Cerebellar cortex (tissue), 1 donor: ENCODE results near the gene AGPAT3.
"Not testable (repeated sequence)": the region's sequence is repeated elsewhere in the genome, so short reads cannot be mapped to it uniquely, and the experiment has no call there.

Source experiments
- DNase-seq: peaks from one replicate; pipeline ENCODE4 v3.0.0-alpha.2; 2015; ENCODE audit warnings: low spot score

The AGPAT3 gene

DNA sequence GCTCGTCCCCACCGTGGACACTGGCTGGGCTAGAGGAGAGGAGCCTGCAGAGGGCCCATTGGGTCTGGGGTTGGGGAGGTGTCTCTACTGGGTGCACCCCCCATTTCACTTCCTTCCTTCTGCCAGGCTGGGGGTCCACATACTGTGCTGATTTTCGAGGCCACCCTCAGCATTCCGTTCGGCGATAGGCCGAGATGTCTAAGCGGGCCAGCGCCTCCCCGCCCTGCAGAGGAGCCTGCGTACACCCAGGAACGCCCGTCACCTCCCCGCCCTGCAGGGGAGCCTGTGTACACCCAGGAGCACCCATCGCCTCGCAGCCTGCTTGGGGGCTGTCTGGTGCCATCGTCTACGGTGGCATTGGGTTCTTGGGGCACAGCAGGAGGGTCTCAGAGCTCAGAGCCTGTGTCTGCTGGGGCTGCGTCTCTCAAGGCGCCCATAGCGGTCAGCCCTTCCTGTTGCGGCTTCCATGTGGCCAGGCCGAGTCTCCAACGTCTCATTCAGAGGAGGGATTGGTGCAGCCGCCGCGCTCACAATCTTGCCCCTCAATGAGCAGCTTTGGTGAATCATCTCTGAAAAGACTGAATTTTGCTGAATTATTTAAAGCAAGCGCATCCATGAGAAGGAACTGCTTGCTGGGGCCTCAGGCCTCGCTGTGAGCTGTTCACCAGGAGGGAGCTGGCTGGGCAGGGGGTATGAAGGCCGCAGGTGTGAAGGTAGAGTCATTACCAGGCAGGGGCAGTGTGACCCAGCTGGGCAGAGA, 30.7 kb upstream of the AGPAT3 start:
- no peak for DNase-seq

DNA sequence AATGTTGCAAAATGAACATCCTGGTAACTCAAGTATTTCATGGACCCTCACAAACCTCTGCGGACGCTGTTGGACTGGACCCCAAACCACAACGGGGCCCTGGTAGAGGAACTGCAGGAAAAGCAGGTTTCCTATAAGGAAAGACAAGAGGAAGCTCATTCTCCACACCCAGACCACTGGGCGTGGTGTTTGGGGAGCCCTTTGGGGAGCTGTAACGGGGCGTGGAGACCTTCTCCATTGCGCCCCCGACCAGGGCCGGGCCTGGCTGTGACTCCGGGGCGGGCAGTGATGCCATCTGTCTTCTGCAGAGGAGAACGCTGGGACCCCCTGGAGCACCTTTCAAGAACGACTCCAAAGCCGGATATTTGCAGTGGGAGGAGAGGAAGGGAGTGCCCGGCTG, 30.0 kb upstream of the AGPAT3 start:
- DNase-seq = no peak

DNA sequence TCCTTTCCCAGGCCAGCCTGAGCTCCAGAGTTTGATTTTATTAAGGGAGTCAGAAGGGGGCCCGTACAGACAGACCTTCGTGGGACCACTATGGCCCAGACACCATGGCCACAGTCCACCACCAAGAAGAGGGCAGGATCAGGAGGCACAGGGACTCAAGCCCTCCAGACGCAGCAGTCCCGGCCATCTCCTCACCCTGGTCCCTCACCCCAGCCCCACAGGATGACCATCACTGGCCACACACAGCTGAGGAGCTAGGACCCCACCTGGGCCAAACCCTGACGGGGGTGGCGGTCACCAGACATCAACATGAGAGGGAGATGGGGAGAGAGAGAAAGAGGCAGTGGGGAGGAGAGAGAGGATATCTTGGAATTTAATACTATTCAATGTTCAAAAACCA, 29.2 kb upstream of the AGPAT3 start:
- DNase-seq = no peak

DNA sequence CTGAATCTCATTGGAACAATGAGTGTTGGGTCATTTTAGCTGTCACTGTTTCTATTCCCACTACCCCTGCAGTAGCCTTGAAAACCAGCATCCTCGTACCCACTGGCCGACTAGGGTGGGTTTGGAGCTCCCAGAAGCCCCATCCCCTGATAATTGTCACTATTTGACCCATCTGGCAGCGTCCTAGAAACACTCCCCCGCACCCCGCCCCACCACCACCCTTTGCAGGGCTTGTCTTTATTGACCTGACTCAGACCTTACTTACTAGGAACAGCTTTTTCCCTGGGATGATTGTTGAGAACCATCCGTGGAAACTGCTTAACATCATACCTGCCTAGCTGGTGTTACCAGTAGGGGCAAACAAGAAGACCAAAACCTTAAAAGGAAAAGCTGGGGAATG, 28.4 kb upstream of the AGPAT3 start:
- no peak for DNase-seq

DNA sequence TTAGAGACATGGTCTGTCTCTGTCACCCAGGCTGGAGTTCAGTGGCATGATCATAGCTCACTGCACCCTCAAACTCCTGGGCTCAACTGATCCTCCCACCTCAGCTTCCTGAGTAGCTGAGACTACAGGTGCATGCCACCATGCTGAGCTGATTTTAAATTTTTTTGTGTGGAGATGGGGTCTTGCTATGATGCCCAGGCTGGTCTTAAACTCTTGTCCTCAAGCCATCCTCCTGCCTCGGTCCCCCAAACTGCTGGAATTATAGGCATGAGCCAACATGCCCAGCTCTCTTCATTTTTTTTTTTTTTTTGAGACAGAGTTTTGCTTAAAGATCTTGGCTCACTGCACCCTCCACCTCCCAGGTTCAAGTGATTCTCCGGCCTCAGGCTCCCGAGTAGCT, 24.8 kb upstream of the AGPAT3 start:
- DNase-seq = no peak

DNA sequence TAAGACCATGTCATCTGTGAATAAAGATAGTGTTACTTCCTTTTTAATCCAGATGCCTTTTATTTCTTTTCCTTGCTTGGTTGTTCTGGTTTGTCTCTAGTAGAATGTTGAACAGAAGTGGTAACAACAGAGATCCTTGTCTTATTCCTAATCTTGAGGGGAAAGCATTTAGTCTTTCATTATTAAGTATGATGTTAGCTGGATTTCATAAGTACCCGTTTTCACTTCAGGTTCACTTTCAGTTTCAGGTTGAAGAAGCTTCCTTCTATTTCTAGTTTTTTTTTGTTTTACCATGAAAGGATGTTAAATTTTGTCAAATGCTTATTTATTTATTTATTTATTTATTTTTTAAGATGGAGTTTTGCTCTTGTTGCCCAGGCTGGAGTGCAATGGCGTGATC, 22.3 kb upstream of the AGPAT3 start:
- no peak for DNase-seq

DNA sequence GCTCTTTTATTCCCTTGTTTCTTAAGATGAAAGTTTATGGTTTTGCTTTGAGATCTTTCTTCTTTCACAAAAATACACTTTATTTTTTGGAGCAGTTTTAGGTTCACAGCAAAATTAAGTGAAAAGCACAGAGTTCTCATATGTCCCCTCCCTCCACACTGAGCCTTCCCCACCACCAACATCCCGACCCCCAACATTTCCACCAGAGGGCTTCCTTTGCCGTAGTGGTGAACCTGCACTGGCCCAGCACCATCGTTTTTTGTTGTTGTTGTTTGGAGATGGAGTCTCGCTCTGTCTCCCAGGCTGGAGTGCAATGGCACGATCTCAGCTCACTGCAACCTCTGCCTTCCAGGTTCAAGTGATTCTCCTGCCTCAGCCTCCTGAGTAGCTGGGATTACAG, 20.1 kb upstream of the AGPAT3 start:
- not testable (repeated sequence) for DNase-seq

DNA sequence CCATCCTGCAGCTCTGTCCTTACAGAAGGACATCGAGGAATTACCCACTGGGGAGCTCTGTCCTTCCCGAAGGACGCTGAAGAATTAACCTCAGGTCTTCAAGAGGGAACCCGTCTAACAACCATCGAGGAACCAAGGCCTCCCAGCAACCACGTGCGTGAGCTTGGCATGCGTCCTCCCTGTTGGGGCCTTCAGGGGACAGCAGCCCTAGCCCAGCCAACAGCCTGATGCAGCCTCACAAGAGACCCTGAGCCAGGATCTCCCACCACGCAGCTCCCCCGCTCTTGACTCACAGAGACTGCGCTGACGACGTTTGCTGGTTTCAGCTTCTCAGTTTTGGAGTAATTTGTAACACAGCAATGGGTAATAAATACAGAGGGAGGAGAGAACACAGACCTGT, 19.6 kb upstream of the AGPAT3 start:
- no peak for DNase-seq

DNA sequence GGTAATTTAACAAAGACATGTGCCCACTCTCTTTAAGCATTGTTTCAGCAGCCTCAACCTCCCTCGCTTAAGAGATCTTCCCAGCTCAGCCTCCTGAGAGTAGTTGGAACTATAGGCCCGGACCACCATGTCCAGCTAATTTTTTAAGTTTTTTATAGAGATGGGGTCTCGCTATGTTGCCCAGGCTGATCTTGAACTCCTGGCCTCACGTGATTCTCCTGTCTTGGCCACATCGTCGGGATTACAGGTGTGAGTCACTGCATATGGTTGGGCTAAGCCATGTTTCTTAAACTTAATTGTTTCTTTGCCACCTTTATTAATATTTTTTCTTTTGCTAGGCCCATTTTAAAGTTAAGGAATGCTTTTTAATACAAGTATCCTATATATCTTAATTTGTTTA, 18.6 kb upstream of the AGPAT3 start:
- no peak for DNase-seq

DNA sequence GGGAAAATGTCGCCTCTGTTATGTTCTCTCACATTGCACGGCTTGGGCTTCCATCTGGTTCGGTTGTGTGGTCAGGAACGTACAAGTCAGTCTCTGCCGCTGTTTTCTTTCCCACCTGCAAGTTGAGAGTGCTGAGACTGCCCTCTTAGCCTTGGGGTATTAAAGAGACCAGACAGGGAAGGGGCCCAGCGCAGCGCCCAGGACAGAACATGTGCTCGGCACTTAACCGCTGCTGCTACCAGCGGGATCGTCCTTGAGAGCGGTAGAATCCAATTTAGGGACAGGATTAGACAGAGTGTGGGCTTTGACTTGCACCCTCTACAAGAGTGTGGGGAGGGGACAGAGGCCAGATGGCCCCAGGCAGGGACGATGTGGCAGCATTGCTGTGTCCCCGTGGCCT, 17.7 kb upstream of the AGPAT3 start:
- no peak for DNase-seq

DNA sequence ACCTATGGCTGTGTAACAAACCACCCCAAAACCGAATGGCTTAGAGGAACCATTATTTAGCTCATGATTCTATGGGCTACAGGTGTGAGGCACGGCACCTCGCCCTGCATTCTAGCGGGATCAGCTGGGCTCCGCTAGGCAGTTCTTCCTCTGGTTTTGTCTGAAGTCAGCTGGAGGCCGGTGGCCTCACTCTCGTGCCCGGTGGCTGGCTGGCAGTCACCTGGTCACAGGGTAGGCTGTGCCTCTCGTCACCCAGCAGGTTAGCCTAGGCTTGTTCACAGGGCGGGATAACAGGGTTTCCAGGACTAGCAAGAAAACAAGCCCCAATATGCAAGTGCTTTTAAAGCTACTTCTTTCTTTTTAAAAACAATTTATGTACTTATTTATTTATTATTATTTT, 16.3 kb upstream of the AGPAT3 start:
- no peak for DNase-seq

DNA sequence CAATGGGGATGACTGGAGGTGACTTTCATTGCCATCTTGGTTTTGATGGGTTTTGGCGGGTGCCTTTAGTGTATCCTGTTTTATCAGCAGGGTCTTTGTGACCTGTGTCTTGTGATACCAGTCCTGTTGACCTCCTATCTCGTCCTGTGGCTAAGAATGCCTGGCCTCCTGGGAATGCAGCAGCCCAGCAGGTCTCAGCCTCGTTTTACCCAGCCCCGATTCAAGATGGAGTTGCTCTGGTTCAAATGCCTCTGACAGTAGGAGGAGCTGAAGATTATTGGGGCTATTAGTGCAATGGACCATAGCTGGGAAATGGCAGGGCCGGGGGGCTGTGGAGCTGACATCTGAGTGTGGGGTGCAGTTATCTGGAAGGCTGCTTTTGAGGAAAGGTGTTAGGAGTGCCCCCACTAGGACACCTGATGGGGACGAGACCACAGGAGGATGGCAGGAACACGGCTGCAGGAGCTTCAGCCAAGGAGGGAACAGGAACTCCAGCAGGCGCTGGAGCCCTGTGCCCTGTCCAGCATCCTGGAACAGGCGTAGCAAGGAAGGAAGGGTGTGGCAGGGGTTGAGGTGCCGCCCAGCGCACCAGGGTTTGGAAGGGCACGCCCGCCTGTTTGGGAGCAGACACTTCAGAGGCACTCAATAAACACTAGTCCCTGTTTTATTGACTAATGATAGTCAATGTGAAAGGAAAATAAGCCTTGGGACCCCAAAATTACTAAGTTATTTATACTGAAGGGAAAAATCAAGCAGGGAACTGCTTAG, 15.3 kb upstream of the AGPAT3 start:
- no peak for DNase-seq

DNA sequence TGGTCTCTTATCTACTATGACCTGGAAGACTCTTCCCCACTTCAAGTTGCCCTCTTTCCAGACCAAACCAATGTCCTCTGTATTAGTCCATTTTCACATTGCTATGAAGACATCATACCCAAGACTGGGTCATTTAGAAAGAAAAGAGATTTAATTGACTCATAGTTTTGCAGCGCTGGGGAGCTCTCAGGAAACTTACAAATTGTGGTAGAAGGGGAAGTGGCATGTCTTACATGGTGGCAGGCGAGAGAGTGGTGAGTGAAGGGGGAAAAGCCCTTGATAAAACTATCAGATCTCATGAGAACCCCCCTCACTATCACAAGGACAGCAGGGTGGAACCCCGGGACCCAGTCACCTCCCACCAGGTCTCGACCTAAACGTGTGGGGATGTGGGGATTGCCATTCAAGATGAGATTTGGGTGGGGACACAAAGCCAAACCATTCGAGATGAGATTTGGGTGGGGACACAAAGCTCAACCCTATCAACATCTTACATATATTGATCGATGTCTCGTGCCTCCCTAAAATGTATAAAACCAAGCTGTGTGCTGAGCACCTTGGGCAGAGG, 14.2 kb upstream of the AGPAT3 start:
- DNase-seq = no peak

DNA sequence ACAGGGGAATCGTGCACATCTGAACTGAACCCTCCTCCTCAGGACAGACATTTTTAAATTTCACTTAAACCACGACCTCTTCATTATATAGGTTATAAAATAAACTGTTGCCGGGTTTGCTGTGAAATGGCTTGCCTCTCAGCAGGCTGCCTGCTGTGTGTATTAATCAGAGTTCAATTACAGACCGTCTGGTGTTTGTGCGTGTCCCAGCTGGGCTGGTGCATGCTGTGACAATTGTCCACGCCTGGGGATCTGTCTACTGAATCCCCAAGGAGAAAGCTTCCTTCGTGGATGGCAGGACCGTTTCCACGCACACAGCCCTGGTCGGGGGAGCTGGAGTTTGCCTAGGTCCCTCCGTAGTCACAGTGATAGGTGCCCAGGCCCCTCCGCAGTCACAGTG, 13.4 kb upstream of the AGPAT3 start:
- no peak for DNase-seq

DNA sequence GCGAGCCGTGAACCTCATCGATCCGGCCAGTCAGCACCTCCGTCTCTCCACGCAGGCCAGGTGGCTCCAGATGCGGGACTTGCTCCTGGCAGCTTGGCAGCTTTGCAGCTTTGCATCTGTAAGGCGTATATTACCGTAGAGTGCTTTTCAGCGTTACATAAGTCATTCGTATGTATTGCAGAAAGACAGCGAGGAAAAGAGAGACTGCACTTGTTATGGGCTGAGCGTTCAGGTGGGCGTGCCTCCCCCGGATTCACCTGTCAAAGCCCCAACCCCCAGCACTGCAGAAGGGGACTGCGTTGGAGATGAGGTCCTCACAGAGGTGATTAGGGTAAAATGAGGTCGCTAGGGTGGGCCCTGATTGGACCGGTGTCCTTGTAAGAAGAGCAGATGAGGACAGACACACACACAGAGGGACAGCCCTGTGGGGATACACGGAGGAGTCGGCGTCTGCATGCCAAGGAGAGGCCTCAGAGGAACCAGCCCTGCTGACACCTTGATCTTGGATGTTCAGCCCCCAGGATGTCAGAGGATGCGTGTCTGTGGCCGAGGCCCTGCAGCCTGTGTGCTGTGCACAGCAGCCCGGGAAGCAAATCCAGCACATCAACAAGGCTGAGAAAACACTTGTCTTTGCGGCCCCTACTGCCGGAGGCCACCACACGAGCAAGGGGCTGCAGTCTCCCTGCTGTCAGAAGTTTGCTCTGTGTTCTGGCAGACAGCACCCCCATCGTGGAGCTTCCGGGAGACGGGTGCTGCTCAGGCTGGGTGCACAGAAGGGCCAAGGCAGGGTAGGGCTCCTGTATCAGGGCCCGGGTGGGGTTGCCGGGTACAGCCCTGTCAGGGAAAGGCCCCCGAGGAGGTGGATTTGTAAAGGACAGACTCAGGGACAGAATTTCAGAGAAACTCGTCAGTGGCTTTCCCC, 10.9 kb upstream of the AGPAT3 start:
- no peak for DNase-seq

DNA sequence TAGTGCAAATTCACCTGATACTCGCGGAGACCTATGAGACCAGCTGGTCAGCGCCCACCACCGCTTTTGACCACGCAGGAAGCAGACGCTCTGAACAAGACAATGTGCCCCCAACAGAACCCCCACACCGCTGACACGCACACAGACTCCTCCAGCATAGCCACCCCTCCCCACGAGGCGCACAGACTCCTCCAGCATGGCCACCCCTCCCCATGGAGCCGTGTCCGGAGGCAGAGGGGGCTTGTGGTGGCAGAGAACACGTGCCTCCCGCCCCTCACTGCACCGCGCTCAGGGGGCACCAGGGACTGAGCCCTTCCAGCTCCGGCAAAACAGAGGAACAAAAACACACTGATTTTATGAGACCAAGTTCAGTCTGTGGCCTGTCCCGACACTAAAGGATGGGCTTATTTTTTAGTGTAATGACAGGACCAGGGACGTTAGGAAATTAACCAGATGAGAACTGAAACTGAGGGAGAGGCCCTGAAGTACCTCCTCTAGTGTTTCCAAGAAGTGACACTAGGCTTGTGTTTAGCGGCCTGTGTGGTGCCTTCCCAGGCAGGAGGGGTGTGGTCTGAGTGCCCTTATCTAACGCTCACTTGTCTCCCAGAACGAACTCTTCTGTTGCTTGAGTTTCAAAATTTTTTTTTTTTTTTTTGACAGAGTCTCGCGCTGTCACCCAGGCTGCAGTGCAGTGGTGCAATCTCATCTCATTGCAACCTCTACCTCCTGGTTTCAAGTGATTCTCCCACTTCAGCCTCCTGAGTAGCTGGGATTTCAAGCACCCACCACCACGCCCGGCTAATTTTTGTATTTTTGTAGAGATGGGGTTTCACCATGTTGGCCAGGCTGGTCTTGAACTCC, 10.0 kb upstream of the AGPAT3 start:
- no peak for DNase-seq

DNA sequence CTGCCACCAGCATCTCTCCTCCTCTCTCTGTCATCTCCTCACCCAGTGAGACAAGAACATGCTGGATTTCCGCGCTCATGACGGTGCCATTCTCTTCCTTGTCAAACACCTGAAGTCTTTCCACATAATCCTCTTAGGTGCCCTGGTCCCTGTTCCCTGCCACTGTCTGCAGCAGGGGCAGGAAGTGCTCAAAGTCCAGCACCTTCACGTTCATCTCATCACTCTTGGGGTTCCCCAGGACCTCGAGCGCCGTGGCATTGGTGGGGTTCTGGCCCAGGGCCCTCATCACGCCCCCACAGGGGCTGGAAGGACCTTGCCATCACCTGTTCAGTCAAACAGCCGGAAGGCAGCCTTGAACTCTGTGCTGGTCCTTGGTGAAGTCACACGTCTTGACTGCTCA, 9.1 kb upstream of the AGPAT3 start:
- DNase-seq = no peak

DNA sequence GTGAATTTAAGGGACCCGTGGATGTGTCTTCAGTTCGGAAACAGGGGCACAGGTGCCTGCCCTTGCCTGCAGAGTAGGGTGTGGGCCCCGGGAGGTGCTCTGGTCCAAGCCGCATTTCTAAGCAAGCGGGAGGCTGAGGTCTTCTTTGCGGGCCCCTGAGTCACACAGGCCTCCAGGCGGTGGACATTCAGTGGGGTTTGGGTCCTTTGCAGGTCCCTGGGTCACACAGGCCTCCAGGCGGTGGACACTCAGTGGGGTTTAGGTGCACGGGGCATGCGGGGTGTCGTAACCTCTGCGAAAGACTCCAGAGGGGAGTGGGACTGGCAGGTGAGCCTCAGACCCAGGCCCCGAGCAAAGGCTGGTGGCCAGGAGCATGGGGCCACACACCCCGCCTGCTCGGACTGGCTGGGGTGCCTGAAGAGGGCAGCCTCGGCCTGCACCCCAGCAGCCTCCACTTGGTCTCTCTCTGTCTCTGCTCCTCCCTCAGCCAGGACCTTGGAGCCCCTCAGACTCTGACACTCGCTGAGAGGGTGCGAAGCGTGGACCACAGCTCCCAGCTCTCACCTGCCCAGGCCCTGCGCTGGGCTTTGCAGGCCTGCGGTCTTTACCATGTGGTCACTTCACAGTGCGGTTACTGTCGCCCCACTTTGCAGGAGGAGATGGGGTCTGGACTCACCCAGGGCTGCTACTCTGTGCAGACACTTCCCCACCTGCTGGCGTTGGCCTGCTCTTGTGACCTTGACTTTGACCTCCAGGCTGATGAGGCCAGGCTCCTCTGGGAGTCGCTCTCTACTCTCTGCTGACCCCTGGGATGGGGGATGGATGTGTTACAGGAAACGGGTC, 6.0 kb upstream of the AGPAT3 start:
- no peak for DNase-seq

DNA sequence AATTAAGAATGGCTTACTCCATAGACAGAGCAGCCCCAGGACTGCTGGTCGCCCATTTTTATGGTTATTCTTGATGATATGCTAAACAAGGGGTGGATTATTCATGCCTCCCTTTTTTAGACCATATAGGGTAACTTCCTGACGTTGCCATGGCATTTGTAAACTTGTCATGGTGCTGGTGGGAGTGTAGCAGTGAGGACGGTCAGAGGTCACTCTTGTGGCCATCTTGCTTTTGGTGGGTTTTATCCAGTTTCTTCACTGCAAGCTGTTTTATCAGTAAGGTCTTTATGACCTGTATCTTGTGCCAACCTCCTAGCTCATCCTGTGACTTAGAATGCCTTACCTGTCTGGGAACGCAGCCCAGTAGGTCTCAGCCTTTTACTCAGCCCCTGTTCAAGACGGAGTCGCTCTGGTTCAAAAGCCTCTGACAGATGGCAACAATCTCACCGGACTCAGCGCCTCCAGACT, 5.2 kb upstream of the AGPAT3 start:
- DNase-seq = peak; percentile 11

DNA sequence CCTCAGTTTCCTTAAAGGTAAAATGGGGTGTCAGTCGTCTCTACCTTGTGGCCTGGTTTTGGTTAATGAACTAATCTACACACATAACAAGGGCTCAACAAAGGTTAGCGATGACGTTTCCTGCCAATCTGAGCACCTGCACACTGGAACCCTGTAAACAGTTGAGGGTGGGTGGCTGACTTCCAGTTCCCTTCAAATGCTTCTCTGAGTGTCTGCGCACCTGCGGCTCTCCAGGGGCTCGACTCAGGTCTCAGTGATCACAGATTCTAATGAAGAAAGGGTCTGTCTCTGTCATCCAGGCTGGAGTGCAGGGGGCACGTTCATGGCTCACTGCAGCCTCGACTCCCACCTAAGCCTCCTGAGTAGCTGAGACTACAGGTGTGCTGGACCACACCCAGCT, 3.3 kb upstream of the AGPAT3 start:
- DNase-seq = no peak
